ENCODE measurements around the gene CSTPP1. TPM values are rescaled to one million over a fixed set of nuclear protein-coding genes. Genes with fewer than 3 reads are reported as not detected.

Gene CSTPP1
- total and polyA plus RNA-seq, 2 of the 8 experiments (the other 6 are each of a cell fraction or from before 2014, with no cell fraction given), result 24.2 to 28.7 TPM

GRCh38 chr11:46947399-46948077, 11.0 kb downstream of the CSTPP1 start (continued):
- no peak for TF ChIP-seq BRCA1 (IDR thresholded peaks at IDR 0.05; ENCODE audit: low read depth, low read length)
- no peak for TF ChIP-seq USF2 (IDR thresholded peaks at IDR 0.05; ENCODE audit: low read length)
- no peak for TF ChIP-seq BACH1 (IDR thresholded peaks at IDR 0.05; ENCODE audit: low read length)
- TF ChIP-seq NRF1 (IDR thresholded peaks at IDR 0.05; ENCODE audit: low read depth, low read length), result no peak
- no peak for TF ChIP-seq EP300 (IDR thresholded peaks at IDR 0.05; ENCODE audit: borderline replicate concordance in 1 of 2, low read depth in 2 of 2, low read length in 2 of 2)
- TF ChIP-seq POLR2A (IDR thresholded peaks at IDR 0.05; ENCODE audit: control extremely low read depth in 1 of 2, low read depth in 2 of 2, low read length in 2 of 2), result no peak
- no peak for TF ChIP-seq YY1 (IDR thresholded peaks at IDR 0.05; ENCODE audit: low read depth, low read length)
- TF ChIP-seq CHD1 (IDR thresholded peaks at IDR 0.05; ENCODE audit: low read depth, low read length), result no peak
- no peak for TF ChIP-seq JUN (IDR thresholded peaks at IDR 0.05; ENCODE audit: low read depth, low read length)
